GM18520 (cell line): ENCODE measurements around the gene KRT72.
"Not testable (repeated sequence)": the region's sequence is repeated elsewhere in the genome, so short reads cannot be mapped to it uniquely, and the experiment has no call there.

Experiments
- ATAC-seq: cut with Tn5 transposase; IDR thresholded peaks from one replicate; pipeline ENCODE4 v1.9.1; 2021; ENCODE audit not compliant: unreplicated experiment

Gene KRT72

DNA sequence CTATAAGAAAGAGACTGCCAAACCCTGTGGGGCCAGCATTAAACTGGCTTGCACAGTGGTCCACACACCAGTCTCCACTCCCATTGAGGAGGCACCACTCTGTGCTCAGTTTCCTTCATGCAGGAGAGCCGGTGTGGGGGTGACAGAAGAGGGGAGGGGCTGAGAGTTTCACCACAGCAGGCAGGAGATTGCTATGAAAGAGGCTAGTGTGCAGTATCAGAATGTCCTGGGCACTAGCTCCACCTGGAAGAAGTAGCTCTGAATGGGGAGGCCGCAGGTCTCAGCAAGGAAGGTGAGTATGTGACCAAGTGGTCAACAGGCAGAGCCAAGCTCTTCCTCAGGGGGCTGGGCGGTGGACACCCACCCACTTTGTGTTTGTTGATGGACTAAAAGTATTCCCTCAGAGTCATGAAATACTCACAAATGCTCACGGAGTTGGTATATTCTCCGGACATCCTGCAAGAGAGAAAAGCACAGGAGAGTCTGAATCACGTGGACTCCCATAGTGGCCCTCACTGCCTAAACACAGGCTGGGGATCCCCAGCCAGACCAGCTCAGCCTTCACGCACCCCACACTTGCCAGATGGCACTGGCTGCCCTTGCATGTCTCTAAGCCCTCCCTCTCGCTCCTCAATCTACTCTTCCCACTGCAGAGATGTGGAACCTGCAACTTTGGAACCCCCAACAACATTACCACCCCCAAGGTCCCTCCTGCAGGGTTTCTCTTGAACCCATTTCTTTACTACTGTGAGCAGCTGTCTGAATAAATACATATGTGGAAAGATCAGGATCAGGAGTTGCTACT lies 7.8 kb upstream of the KRT72 start:
- ATAC-seq, result no peak

DNA sequence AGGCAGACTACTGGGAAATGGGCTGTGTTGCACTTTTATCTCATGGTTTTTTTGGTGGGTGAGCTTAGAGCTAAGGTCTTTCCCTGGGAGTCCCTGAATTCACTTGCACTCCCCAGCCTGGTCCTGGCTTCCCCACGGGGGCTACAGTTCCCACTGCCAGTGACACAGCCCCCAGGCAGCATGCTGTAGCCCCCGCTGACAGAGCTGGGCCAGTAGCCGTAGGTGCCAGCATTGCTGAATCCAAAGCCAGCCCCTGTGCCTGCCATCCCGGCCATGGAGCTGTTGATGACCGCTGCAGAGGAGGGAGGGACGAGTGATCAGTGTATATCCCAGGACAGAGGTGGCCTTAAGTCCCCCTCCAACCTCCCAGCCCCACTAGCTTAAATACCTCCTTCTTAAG lies 6.9 kb upstream of the KRT72 start:
- no peak for ATAC-seq

DNA sequence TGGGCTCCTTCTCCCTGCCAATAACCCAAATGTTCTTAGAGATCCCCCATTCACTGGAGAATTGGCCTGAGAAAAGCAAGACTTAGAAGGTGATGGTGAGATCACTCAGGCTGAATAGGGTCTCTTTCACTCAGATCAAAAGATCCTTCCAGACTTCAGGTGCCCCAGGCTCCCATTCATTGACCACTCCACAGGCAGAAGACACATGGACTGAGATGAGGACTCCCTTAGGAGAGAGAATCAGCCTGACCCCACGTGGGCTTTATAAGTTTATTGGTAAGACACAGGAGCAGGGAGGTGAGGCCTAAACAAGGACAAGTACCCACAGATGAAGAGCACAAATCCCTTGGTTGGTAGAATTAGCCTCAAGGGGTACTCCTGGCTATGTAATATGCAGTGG lies 6.1 kb upstream of the KRT72 start:
- ATAC-seq, result no peak

DNA sequence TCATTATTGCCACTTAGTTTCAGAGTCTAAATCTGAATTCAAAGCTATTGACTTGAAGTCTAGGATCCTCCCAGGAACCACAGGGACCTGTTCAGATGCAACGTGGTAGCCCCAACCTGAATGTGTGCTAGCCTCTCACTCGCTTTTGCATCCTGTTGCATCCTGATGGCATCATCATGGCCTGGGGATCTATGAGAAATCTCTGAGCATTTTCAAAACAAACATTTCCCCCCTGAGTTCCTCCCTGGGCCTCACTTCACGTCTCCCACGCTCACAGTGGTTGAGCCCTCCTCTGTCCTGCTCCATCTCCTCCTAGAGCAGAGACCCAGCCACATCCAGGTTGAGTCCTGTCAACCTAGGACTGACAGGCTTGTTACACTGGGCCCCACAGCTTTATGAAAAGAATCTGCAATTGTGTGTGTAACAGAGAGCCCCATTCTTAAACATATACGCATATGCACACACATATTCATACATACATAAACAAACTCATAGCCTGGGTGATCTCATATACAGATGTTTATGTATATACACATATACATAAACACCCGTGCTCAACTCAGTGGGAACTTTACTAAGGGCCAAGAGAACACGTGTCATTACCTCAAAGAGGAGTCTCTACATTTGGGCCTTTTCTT lies 5.4 kb upstream of the KRT72 start:
- no peak for ATAC-seq

DNA sequence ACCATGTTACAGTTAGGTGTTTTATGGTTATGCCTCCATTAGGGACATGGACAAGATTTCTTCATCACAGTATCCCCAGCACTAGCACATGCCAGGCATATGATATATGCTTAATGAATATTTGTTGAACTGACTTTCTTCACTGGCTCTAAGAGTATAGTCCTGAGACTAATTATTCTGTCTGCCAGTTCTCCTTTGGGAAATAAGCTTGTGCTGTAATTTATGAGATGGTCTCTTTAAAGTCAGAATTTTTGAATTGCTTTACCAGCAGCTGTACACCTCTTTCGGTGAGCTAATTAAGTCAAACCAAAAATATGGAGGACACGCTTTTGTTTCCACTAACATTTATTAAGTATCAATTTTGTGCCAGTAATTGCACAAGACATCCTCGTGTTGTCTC lies 4.8 kb upstream of the KRT72 start:
- ATAC-seq, result no peak

DNA sequence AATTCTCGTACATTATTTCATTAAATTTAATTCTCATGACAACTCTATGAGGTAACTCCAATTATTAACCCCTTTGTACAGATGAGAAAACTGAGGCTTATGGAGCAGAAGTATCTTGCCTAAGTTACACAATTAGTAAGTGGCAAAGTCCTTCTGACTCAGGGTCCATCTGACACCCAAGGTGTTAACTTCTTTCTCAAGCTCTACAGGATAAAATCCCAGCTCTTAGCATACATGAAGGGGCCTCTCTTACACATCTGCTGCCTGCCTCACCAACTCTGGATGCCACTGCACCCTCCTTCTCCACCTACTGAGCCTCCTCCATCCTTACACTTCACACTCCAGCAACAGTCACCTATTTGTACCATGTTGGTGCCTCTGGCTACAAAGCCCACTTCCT lies 4.3 kb upstream of the KRT72 start:
- no peak for ATAC-seq

DNA sequence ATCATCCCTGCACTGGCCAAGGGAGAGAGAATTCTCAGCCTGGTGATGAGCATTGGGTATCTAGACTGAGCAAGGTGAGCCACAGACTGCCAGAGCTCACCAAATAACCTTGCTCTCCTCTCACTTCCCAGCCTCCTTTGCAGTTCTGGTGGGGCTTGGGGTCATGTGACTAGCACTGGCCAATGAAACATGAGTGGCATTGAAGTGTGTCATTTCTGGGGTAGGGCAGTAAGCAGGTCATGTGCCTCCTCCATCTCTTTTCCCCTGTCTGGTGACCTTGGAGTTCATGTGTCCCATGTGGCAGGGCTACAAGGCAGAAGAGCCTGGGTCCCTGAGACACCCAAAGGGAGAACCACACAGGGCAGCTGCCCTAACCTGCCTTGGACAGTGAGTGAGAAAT lies 3.6 kb upstream of the KRT72 start:
- no peak for ATAC-seq

DNA sequence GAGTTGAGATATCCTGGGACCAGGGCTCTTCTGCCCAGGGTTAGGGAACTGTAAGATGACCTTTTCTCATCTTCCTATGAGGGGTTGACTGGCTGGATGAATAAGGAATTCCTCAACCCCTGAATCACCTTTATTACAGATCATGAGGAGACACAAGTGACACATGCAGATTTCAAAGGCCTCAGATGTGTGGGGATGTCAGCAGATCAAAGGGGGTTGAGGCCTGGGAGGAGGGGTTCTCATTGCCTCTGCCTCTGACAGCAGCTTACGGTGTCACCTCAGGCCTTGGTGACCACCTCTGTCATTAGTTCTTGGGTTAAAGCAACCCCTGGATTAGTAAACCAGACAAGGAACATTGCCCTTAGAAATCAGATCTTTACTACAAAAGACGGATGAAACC lies 2.1 kb upstream of the KRT72 start:
- no peak for ATAC-seq

DNA sequence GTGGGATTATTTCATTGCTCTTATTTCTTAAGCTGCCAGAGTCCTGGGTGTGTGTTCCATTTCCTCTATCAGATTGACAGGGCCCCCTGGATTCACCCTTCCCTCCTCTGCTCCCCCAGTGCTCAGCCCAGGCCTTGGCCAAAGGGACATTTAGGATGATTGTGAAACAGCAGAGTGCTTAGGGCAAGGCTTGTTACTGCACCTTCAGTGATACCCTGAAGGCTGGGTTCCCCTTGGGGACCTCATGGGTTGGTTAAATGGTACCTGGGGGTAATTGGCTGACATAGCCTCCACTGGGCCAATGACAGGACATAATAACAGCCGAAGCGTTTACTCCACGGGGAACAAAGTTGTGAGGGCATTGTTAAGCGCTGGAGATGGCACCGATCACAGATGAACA lies 1.3 kb upstream of the KRT72 start:
- no peak for ATAC-seq

DNA sequence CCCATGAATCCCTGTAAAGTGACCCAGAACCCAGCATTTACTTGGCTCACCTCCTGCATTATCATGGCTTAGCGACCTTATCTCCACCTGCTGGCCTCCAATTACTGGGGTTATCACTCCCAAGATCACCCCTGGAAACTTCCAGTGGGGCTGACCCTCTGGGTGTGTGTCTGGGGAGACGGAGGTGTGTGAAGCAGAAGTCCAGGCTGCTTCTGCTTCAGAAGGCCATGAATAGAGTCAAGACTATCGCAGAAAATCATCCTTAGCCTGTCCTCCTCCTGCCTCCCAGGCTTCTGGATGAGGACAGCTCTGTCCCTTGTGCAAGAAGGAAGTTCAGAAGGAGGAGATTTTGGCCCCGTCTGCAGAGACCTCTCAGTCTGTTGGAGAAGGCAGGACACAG lies 408 bp upstream of the KRT72 start:
- no peak for ATAC-seq

DNA sequence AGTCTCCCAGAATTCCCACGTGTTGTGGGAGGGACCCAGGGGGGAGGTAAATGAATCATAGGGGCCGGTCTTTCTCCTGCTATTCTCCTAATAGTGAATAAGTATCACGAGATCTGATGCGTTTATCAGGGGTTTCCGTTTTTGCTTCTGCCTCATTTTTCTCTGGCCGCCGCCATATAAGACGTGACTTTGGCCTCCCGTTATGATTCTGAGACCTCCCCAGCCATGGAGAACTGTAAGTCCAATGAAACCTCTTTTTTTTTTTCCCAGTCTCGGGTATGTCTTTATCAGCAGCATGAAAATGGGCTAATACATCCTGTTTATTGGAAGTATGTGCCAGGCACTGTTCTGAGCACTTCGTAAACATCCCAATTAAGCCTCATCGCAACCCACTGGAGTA lies 788 bp downstream of the KRT72 start:
- no peak for ATAC-seq

DNA sequence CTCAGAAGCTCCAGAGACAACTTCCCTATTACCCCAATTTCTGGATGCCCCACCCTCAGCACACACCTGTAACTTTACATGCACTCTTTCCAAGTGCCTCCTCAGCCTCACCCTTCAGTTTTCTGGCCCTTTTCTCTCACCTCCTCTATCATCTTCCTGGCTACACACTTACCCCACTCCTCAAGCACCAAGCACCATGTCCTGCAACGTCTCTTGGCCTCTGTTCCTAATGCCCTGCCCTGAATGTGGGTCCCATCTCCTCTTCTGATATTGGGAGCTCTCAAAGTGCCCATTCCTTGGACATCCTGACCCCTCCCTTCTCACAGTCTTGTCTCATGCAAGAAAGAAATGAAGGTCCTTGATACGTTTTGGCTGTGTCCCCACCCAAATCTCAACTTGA lies 1.2 kb downstream of the KRT72 start:
- ATAC-seq, result no peak

DNA sequence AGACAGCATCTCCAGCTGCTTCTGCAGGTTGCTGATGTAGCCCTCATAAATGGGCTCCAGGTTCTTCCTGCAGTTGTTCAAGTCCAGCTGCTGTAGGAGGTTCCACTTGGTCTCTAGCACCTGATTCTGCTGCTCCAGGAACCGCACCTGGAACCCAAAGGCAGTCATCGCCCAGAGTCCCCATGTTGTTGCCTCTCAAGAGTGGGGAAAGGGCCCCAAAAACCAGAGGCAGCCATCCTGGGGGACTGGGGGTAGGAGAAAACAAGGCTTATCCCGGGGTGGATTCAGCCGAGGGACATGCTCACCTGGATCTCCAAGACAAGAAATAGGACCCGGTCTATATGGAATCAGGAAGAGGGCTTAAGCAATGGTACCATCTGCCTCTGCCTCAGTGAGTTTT lies 2.3 kb downstream of the KRT72 start:
- no peak for ATAC-seq

DNA sequence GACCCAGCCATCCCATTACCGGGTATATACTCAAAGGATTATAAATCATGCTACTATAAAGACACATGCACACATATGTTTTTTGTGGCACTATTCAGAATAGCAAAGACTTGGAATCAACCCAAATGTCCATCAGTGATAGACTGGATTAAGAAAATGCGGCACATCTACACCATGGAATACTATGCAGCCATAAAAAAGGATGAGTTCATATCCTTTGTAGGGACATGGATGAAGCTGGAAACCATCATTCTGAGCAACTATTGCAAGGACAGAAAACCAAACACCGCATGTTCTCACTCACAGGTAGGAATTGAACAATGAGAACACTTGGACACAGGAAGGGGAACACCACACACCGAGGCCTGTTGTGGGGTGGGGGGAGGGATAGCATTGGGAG lies 7.0 kb downstream of the KRT72 start:
- ATAC-seq, result not testable (repeated sequence)

DNA sequence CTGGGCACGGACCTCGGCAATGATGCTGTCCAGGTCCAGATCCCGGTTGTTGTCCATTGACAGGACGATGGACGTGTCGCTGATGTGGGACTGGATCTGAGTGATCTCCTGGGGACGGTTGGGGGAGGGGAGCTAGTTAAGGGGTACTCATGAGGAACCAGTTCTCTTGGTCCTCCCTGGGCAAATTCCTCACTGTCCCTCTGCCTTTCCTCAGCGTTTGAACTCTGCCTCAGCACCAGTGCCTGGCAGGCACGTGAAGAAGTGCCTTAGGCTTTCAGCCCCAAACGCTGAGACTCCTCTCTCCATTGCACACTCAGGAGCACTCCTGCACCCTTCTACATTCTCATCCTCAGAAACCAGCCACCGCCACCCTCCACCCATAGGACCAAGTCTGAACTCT lies 9.7 kb downstream of the KRT72 start:
- no peak for ATAC-seq

DNA sequence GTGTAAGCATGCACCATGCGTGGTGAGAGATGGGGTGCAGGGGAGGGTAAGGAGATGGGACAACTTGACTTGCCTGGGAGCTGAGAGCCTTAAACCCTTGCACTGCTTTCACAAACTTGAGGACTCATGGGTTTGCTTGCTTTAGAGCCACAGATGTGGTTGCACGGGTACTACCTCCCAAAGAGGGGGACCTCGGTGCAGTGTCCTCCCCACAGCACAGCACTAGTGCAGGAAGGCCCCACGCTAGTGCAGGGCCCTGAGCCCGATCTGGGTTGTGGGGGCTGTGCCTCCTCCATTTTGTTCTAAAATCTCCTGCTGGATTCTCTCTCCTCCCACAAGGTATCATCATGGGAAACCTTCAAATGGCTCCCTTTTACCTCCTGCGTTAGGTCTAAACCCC lies 11.2 kb downstream of the KRT72 start:
- no peak for ATAC-seq

DNA sequence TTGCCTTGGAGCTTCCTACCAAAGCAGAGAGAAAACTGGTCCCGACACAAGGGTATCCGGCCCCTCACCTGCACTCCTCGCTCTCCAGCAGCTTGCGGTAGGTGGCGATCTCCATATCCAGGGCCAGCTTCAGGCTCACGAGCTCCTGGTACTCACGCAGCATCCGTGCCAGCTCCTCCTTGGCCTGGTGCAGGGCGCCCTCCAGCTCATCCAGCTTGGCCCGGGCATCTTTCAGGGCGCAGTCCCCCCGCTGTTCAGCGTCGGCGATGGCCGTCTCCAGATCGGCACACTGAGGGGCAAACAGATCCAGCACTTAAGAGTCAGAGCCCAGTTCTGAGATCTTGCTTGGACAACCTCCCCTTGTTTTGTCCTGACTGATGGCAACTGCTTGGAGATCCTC lies 13.7 kb downstream of the KRT72 start:
- no peak for ATAC-seq

DNA sequence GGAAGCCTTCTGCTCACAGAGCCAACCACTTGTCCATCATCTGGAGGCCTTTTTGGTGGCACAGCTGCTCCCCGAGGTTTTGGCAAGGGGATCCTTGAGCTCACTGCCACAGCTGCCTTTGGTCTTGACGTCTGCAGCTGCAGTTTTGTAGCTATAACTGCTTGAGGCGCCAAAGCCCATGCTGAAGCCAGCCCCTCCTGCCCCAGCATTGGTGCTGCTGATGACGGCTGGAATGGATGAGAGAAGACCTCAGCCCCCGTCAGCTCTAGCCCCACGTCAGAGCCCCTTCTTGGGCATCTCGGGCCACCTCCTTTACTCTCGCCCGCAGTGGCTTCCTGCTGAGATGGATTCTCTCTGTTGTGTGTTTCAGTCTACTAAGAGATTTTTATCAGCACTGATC lies 15.3 kb downstream of the KRT72 start:
- ATAC-seq, result no peak

DNA sequence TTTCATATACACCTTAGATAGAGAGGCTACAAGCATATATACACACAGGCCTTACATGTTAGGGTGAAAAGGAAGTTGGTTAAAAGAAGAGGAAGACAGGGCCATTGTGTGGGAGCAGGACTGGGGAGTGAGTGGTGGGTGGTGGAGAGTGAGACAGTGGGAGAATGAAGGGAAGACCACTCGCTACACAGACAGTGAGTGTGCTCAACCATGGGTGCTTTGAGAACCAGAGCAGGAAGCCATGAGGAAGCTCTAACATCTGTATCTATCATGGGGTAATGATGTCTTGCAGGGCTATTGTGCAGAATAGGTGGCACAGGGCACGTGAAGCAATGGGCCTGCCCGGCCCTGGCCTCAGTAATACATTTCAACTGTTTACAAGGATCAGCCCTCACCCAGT lies 16.2 kb downstream of the KRT72 start:
- no peak for ATAC-seq

DNA sequence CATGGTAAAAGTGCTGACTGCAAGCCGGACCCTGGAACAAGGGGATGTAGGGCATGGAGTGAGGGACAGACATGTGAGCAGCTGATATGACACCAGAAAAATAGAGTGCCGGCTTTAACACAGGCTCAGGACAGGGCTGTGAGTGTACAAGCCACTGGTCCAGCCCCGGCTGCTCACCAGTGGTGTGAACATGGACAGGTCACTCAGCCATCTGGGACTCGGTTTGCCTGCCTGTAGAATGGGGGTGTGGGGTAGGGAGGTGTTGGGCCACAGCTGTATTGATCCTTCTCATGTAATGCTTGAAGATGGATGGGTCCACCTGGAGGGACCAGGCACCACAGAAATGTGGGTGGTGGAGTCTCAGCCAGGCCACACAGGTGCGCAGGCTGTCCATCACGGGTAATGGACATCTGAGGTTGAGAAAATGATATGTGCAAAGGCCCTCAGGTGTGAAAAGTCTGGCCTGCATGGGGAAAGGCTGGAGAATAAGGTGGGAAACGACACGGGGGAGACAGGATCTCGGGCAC lies 17.0 kb downstream of the KRT72 start:
- no peak for ATAC-seq

DNA sequence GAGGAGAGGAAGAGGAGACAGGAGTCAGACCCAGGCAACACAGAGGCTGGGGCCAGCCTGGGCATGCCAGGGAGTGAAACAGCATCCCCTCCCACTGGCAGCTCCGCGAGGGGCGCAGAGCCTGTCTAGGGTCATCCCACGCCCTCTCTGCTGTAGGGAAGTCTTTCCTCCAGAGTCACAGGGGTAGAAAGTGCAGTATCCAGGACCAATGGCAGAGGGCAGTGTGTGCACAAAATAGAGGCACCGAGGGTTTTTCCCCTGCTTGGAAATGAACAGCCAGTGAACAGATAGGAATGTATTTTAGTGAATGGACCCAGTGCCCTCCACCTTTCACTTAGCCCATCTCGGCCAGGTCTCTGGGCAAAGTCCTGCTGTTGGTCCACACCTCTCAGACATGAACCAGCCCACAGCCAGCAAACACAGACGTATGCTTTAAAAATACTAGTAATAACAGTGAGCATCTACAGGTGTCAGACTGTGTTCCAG lies 18.2 kb downstream of the KRT72 start:
- no peak for ATAC-seq

DNA sequence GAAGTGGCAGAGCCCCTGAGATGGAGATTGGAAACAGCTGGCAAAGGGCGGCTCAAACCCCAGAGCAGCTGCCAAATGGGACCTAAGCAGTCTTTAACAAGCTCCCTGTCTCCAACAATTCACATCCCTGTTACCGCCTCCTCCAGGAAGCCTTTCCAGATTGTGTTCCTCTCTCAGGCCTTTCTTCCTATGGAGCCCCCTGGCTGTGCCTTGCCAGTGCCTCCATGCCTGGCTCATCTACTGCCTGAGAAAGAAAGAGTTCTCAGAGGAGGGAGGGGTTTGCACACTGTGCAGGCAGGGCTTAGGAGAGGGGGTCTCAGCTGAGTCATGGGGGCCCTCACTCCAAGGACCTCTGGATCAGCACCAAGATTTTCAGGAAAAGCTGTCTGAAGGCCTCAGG lies 18.8 kb downstream of the KRT72 start:
- no peak for ATAC-seq

DNA sequence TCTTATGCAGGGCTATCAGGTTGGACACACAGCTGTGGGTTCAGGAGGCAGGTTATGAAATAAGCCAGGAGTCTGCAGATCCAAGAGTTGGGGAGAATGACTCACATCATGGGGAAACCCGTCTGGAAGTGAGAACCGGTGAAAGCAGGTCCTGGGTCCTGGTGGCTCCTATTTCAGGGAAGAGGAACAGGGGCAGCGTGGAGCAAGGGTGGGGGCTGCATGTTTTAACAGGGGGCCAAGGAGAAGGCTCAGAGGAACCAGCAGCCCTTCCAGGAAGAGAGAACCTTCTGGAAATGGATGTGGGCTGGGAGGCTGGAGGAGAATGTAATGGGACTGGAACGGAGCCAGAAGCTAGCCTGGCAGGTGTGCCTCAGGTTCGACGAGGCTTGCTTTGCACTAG lies 19.8 kb downstream of the KRT72 start:
- no peak for ATAC-seq
